PC-3 (cell line): ENCODE results near the gene CEP128. TPM values are rescaled to one million over a fixed set of nuclear protein-coding genes. Genes with fewer than 3 reads are reported as not detected.

Source experiments
- ATAC-seq: fragments of 200-7000 bp; cut with Tn5 transposase; 2 replicates; pipeline ENCODE4 v1.9.1; 2020; ENCODE audit warnings: mild to moderate bottlenecking, moderate library complexity
- BruUV-seq: library from RNA; stranded (reverse); fragments of 400-500 nt; replicated peaks from 2 replicates; lab custom pipeline; 2021; lab: Mats Ljungman, UMichigan
- CTCF ChIA-PET: fragments of 300-600 bp; sonication (Branson Sonifier 250); formaldehyde crosslinking; loops from one replicate; lab custom pipeline; 2022; ENCODE audit warnings: antibody characterized with exemption; lab: Charles Lee
- POLR2A ChIA-PET: fragments of 300-600 bp; sonication (Branson Sonifier 250); formaldehyde crosslinking; loops from one replicate; lab custom pipeline; 2022; ENCODE audit warnings: antibody characterized with exemption; ENCODE audit not compliant: unreplicated experiment; lab: Charles Lee
- DNase-seq: peaks from one replicate; pipeline ENCODE4 v3.0.0-alpha.2; 2015
- H2AFZ ChIP-seq: fragments of 300-600 bp; sonication (generic); 2 replicates; pipeline ENCODE4 v1.6.0; 2016; ENCODE audit warnings: antibody characterized with exemption, low read length
- H3F3A ChIP-seq: fragments of 300-600 bp; sonication (generic); one replicate; pipeline ENCODE4 v1.6.0; 2017; ENCODE audit warnings: antibody characterized with exemption, low read length, control low read depth, mild to moderate bottlenecking; ENCODE audit not compliant: unreplicated experiment
- H3K27ac ChIP-seq: fragments of 300-600 bp; sonication (generic); 2 replicates; pipeline ENCODE4 v1.5.1; 2016; ENCODE audit warnings: mild to moderate bottlenecking, low read length
- H3K27me3 ChIP-seq: fragments of 300-600 bp; sonication (generic); 2 replicates; pipeline ENCODE4 v1.6.1; 2016; ENCODE audit warnings: low read length, mixed read lengths
- H3K36me3 ChIP-seq: fragments of 300-600 bp; sonication (generic); 2 replicates; pipeline ENCODE4 v1.6.1; 2016; ENCODE audit warnings: low read depth, mixed run types, low read length, mixed read lengths
- H3K4me1 ChIP-seq: fragments of 300-600 bp; sonication (generic); 2 replicates; pipeline ENCODE4 v1.5.1; 2016; ENCODE audit warnings: low read length; ENCODE audit not compliant: insufficient read depth
- H3K4me2 ChIP-seq: fragments of 300-600 bp; sonication (generic); 2 replicates; pipeline ENCODE4 v1.6.0; 2016; ENCODE audit warnings: low read length
- H3K4me3 ChIP-seq: fragments of 300-600 bp; sonication (generic); 2 replicates; pipeline ENCODE4 v1.5.1; 2016; ENCODE audit warnings: mild to moderate bottlenecking, low read length, mixed read lengths
- H3K79me2 ChIP-seq: fragments of 300-600 bp; sonication (generic); 2 replicates; pipeline ENCODE4 v1.6.1; 2017; ENCODE audit warnings: low read length, mixed read lengths
- H3K9ac ChIP-seq: fragments of 300-600 bp; sonication (generic); 2 replicates; pipeline ENCODE4 v1.6.0; 2016; ENCODE audit warnings: mild to moderate bottlenecking, low read length
- H3K9me2 ChIP-seq: fragments of 300-600 bp; sonication (generic); replicated peaks from 2 replicates; pipeline ENCODE4 v1.6.1; 2016; ENCODE audit warnings: mixed run types, low read length, mixed read lengths
- H3K9me3 ChIP-seq: fragments of 300-600 bp; sonication (generic); 2 replicates; pipeline ENCODE4 v1.6.1; 2016; ENCODE audit warnings: low read length, mixed read lengths
- H4K20me1 ChIP-seq: fragments of 300-600 bp; sonication (generic); 2 replicates; pipeline ENCODE4 v1.6.1; 2016; ENCODE audit warnings: low read length, mixed read lengths
- EZH2 ChIP-seq: fragments of 300-600 bp; sonication (generic); IDR thresholded peaks from one replicate; pipeline ENCODE4 v1.6.1; 2017; ENCODE audit warnings: antibody characterized with exemption, mild to moderate bottlenecking, low read length; ENCODE audit not compliant: unreplicated experiment
- EZH2phosphoT487 ChIP-seq: fragments of 300-600 bp; sonication (generic); IDR thresholded peaks from 2 replicates; pipeline ENCODE4 v1.6.1; 2018; ENCODE audit warnings: mild to moderate bottlenecking, antibody characterized with exemption, low read length, borderline replicate concordance
- intact Hi-C: fragments of 100-400 bp; cut with micrococcal nuclease; formaldehyde crosslinking; loops from 2 replicates; pipeline ENCODE4 v1.9.0; 2023
- total RNA-seq: library from RNA; depleted of rRNA; stranded (reverse); fragments of >200 nt; gene quantifications from 2 replicates; pipeline ENCODE4 v1.2.3, GENCODE V29; 2014
- TF ChIP-seq, protein P1 (sequence below): fragments of 300-600 bp; sonication (generic); conservative IDR thresholded peaks from 2 replicates; pipeline ENCODE4 v1.5.1; 2017; ENCODE audit warnings: antibody characterized with exemption, low read depth, mild to moderate bottlenecking, low read length

CEP128 gene
- total RNA-seq, 1 experiment from 2014 or later: 11.6 TPM

- intact Hi-C loops: no loop called here
- Histone ChIP-seq H3K79me2 (no peaks in the 10 kb centered on the region), H3K36me3 (no peaks in the 10 kb centered on the region; the same call in 1 of the 2 replicates), H3K9me2 (no peaks in the 10 kb centered on the region), H3F3A (no peaks in the 10 kb centered on the region), H4K20me1 (no peaks in the 10 kb centered on the region), H3K4me1 (peaks cover 14% of the 10 kb centered on the region), H3K9me3 (no peaks in the 10 kb centered on the region), H2AFZ (no peak overlapping the region), H3K27me3 (no peaks in the 10 kb centered on the region), H3K9ac (no peak overlapping the region), H3K4me3 (no peak overlapping the region), H3K27ac (no peak overlapping the region), H3K4me2 (no peak overlapping the region)
- DNase-seq (no peak), ATAC-seq (no peak)
- ChIA-PET CTCF (interaction anchor here (0.6 kb wide), 1 partner anchor 639 kb away, joined by 5 read pairs; no protein-coding TSS in a partner anchor), POLR2A (no interaction called here)
- TF ChIP-seq EZH2phosphoT487: no peak
- TF ChIP-seq EZH2: no peak
- TF ChIP-seq, protein P1, sequence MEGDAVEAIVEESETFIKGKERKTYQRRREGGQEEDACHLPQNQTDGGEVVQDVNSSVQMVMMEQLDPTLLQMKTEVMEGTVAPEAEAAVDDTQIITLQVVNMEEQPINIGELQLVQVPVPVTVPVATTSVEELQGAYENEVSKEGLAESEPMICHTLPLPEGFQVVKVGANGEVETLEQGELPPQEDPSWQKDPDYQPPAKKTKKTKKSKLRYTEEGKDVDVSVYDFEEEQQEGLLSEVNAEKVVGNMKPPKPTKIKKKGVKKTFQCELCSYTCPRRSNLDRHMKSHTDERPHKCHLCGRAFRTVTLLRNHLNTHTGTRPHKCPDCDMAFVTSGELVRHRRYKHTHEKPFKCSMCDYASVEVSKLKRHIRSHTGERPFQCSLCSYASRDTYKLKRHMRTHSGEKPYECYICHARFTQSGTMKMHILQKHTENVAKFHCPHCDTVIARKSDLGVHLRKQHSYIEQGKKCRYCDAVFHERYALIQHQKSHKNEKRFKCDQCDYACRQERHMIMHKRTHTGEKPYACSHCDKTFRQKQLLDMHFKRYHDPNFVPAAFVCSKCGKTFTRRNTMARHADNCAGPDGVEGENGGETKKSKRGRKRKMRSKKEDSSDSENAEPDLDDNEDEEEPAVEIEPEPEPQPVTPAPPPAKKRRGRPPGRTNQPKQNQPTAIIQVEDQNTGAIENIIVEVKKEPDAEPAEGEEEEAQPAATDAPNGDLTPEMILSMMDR: no peak
- BruUV-seq: no TSS peak
These were observed 278.0 kb downstream of the CEP128 start for GRCh38 chr14:80663541-80663940.

- Histone ChIP-seq H3K9me3 (no peaks in the 10 kb centered on the region), H3K4me1 (peaks cover 8% of the 10 kb centered on the region), H3K27ac (no peak overlapping the region), H3K36me3 (no peaks in the 10 kb centered on the region), H4K20me1 (no peaks in the 10 kb centered on the region), H3K9me2 (no peaks in the 10 kb centered on the region), H3K4me2 (no peak overlapping the region), H3K9ac (no peak overlapping the region), H2AFZ (no peak overlapping the region), H3K79me2 (no peaks in the 10 kb centered on the region), H3K27me3 (no peaks in the 10 kb centered on the region), H3K4me3 (no peak overlapping the region), H3F3A (no peaks in the 10 kb centered on the region)
- DNase-seq (no peak), ATAC-seq (no peak)
- TF ChIP-seq EZH2: no peak
- TF ChIP-seq EZH2phosphoT487: no peak
- TF ChIP-seq, protein P1: no peak
- ChIA-PET POLR2A (no interaction called here), CTCF (no interaction called here)
- intact Hi-C loops: no loop called here
- no TSS peak for BruUV-seq
These were observed 281.8 kb downstream of the CEP128 start for GRCh38 chr14:80659783-80660182.

- ChIA-PET CTCF (no interaction called here), POLR2A (no interaction called here)
- no peak overlapping the region for H3K9ac ChIP-seq
- DNase-seq: no peak
- H3K4me1 ChIP-seq: no peaks in the 10 kb centered on the region
- no peak for ATAC-seq
- no peaks in the 10 kb centered on the region for H3K27me3 ChIP-seq
- H3F3A ChIP-seq: no peaks in the 10 kb centered on the region
- H2AFZ ChIP-seq: no peak overlapping the region
- no peak overlapping the region for H3K27ac ChIP-seq
- no peaks in the 10 kb centered on the region for H4K20me1 ChIP-seq
- no peaks in the 10 kb centered on the region for H3K9me3 ChIP-seq
- intact Hi-C loops: no loop called here
- TF ChIP-seq, protein P1: no peak
- TF ChIP-seq EZH2phosphoT487 (no peak), EZH2 (no peak)
- H3K4me2 ChIP-seq: no peak overlapping the region
- H3K36me3 ChIP-seq: no peaks in the 10 kb centered on the region
- H3K4me3 ChIP-seq: no peak overlapping the region
- no peaks in the 10 kb centered on the region for H3K79me2 ChIP-seq
- H3K9me2 ChIP-seq: no peaks in the 10 kb centered on the region
- no TSS peak for BruUV-seq
These were observed 282.8 kb downstream of the CEP128 start for GRCh38 chr14:80658733-80659132.
